Lung (tissue), 12 donors: ENCODE results near the gene ABCG5. TPM values are rescaled to one million over a fixed set of nuclear protein-coding genes. Genes with fewer than 3 reads are reported as not detected.

Experiments
- ATAC-seq: fragments of 200-7000 bp; cut with Tn5 transposase; one replicate; pipeline ENCODE4 v1.9.1; 2020; ENCODE audit warnings: moderate number of reproducible peaks; ENCODE audit not compliant: insufficient read depth, low FRiP score
- DNase-seq, 3 donors: peaks; one replicate each; pipeline ENCODE4 v3.0.0-alpha.2; 2013 to 2017
- H3K27ac ChIP-seq, 2 donors: one replicate each; pipeline ENCODE4 v1.5.1; 2013; ENCODE audit warnings: mild to moderate bottlenecking in 2 of 2, moderate library complexity in 2 of 2, control low read depth in 1 of 2, inconsistent platforms in 1 of 2, low read depth in 1 of 2, low read length in 1 of 2
- H3K27me3 ChIP-seq, 3 donors: one replicate each; pipeline ENCODE4 v1.5.1; 2013; ENCODE audit warnings: low read length in 2 of 3; ENCODE audit not compliant: control insufficient read depth in 3 of 3, insufficient read depth in 3 of 3
- H3K36me3 ChIP-seq, 4 donors: one replicate each; pipeline ENCODE4 v1.5.1; 2013; ENCODE audit warnings: low read length in 4 of 4, mild to moderate bottlenecking in 1 of 4, moderate library complexity in 1 of 4; ENCODE audit not compliant: control insufficient read depth in 4 of 4, insufficient read depth in 4 of 4
- H3K4me1 ChIP-seq, 5 donors: one replicate each; pipeline ENCODE4 v1.5.1; 2013; ENCODE audit warnings: low read length in 5 of 5, mild to moderate bottlenecking in 2 of 5, moderate library complexity in 1 of 5; ENCODE audit not compliant: control insufficient read depth in 5 of 5, insufficient read depth in 5 of 5
- H3K4me3 ChIP-seq: one replicate; pipeline ENCODE4 v1.5.1; 2013; ENCODE audit warnings: mild to moderate bottlenecking, control low read depth, moderate library complexity
- H3K9ac ChIP-seq, 2 donors: one replicate each; pipeline ENCODE4 v1.5.1; 2013; ENCODE audit warnings: low read length in 2 of 2, control low read depth in 1 of 2; ENCODE audit not compliant: insufficient read depth in 1 of 2
- H3K9me3 ChIP-seq, 4 donors: one replicate each; pipeline ENCODE4 v1.5.1; 2013; ENCODE audit warnings: low read length in 3 of 4, mild to moderate bottlenecking in 1 of 4, moderate library complexity in 1 of 4; ENCODE audit not compliant: control insufficient read depth in 4 of 4, insufficient read depth in 3 of 4
- WGBS, 2 donors: extraction: QIAGEN DNeasy Blood & Tissue Kit; methylation state at CpG; one replicate each; pipeline ENCODE4 v1.1.7; 2013; 5-methylcytosine and 5-hydroxymethylcytosine counted together
- polyA plus RNA-seq, 2 donors: library from polyadenylated mRNA; stranded (reverse); fragments of 200-250 nt; gene quantifications; one replicate each; pipeline ENCODE4 v1.2.1, GENCODE V29; 2013
- total RNA-seq, 2 donors: library from RNA; depleted of rRNA in 1 of 2; stranded (reverse); fragments of >200 nt in 1 of 2; gene quantifications; one replicate each; pipeline ENCODE4 v1.2.1, GENCODE V29; 2014 to 2021
- TF ChIP-seq, protein P1 (sequence below): IDR thresholded peaks from 2 replicates; pipeline ENCODE4 v1.5.1; 2012; ENCODE audit warnings: mild to moderate bottlenecking; ENCODE audit errors: control extremely low read depth, extremely low read depth
- donor health status: control.
- donor health status: control.
- donor health status: Bipolar disorder and iron deficiency.
- donor health status: healthy.
- donor health status: DM: yes; HTN: yes; CAD: no.

Gene ABCG5
- total and polyA plus RNA-seq, 4 donors, result 0.09 TPM; not detected in 3

DNA sequence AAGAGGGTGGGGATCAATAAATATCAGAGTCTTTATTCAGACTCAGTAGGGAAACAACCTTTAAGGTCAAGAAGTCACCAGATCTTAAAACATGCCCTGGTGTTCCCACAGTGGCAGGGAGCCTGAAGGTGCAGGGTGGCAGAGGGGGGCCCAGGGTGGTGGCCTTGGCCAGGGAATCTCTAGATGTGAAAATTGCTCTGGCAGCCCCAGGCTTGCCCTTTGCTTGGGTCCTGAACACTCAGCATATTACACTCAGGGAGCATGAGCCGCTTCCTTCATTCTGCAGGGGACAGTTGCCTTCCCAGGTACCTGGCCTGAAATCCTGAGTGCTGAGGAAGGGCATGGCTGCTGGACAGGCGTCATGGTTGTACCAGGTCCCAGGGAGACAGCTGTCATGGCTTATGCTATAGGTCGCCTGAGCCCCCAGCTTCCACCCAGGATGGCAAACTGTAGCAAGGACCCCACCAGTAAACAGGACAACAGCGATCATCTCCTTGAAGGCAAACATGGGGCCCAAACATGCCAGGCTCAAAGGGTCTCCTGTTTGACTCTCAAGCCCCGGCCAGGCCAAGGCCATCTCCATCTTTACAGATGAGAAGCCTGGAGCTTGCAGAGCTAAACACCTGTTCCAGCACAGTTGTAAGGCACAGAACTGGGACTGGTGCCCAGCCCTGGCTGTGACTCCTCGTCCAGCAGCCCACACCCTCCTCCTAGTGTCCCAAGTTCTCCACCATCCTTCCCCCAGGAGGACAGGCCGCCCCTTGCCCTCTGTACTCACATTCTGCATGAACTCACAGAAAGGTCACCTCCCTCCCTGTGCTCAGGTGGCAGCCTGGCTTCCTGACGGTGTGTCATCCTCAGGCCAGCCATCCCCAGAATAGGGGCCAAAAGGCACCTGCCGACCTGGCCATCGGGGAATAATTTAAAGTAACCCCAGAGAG is 14.8 kb upstream of the ABCG5 start:
- no peaks in the 10 kb centered on the region for H3K36me3 ChIP-seq
- peaks cover 0 to 9% (median 0%) of the 10 kb centered on the region in 3 donors for H3K27me3 ChIP-seq
- WGBS, 2 donors, result 74 to 93% methylated on average over 10 of the region's 10 CpGs
- H3K9ac ChIP-seq, result no peak overlapping the region
- no peak overlapping the region for H3K4me3 ChIP-seq
- no peak for ATAC-seq
- TF ChIP-seq, protein P1, sequence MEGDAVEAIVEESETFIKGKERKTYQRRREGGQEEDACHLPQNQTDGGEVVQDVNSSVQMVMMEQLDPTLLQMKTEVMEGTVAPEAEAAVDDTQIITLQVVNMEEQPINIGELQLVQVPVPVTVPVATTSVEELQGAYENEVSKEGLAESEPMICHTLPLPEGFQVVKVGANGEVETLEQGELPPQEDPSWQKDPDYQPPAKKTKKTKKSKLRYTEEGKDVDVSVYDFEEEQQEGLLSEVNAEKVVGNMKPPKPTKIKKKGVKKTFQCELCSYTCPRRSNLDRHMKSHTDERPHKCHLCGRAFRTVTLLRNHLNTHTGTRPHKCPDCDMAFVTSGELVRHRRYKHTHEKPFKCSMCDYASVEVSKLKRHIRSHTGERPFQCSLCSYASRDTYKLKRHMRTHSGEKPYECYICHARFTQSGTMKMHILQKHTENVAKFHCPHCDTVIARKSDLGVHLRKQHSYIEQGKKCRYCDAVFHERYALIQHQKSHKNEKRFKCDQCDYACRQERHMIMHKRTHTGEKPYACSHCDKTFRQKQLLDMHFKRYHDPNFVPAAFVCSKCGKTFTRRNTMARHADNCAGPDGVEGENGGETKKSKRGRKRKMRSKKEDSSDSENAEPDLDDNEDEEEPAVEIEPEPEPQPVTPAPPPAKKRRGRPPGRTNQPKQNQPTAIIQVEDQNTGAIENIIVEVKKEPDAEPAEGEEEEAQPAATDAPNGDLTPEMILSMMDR, result no peak
- H3K4me1 ChIP-seq, result no peaks in the 10 kb centered on the region
- no peak overlapping the region for H3K27ac ChIP-seq
- no peak for DNase-seq
- no peaks in the 10 kb centered on the region for H3K9me3 ChIP-seq

DNA sequence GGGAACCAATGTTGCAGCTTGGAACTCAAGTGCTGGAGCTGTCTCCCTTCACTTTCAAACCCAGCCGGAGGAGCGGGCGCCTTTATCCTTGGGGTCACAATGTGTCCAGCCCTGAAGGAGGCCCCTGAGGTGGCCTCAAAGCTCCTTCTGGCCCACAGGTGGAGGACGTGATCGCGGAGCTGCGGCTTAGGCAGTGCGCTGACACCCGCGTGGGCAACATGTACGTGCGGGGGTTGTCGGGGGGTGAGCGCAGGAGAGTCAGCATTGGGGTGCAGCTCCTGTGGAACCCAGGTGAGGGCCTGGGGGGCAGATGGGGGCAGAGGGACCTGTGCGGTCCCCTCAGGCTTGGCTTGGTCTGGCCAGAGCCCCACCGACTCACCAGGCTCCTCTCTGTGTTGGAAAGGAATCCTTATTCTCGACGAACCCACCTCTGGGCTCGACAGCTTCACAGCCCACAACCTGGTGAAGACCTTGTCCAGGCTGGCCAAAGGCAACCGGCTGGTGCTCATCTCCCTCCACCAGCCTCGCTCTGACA is 13.6 kb upstream of the ABCG5 start:
- no peak for DNase-seq
- Histone ChIP-seq H3K9ac (no peak overlapping the region), H3K27me3 (peaks cover 0 to 4% (median 0%) of the 10 kb centered on the region in 3 donors), H3K27ac (no peak overlapping the region), H3K9me3 (no peaks in the 10 kb centered on the region), H3K36me3 (no peaks in the 10 kb centered on the region), H3K4me3 (no peak overlapping the region), H3K4me1 (no peaks in the 10 kb centered on the region)
- ATAC-seq, result no peak
- 93 to 94% methylated on average over 21 of the region's 21 CpGs for WGBS, 2 donors
- TF ChIP-seq, protein P1, result no peak

DNA sequence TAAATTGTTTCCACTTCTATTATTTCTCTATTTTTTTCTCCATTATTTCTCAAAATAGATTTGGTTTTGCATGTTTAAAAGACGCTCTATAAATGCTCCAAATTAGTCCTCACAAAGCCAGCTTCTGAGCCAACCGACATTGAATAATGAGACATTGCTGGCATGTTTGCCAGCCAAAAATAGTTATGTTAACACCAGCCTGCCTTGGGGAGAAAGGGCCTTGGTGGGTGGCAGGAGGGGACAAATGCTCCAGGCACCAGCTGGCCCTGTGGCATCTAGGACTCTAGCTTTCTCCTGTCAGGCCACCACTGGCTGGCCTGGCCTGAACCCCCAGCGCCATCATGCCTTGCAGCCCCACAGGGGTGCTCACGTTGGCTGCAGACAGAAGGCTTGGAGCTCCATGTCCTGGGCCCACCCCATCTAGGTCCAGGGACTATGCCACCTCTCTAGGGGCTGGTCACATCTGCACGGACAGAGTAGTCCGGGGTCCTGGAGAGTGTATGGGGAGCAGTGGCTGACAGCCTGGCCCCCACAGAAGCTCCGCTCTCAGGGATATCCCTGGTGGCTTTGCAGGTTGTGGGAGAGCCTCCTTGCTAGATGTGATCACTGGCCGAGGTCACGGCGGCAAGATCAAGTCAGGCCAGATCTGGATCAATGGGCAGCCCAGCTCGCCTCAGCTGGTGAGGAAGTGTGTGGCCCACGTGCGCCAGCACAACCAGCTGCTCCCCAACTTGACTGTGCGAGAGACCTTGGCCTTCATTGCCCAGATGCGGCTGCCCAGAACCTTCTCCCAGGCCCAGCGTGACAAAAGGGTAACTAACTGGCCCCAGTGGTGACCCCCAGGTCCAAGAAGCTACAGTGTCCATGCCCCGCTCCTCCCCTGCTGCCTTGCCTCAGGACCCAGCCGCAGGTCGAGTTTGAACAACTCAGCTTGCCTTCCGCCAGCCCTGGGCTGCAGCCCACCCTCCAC is 12.7 kb upstream of the ABCG5 start:
- no peak for ATAC-seq
- no peak overlapping the region for H3K4me3 ChIP-seq
- H3K27ac ChIP-seq, result no peak overlapping the region
- no peaks in the 10 kb centered on the region for H3K27me3 ChIP-seq
- H3K4me1 ChIP-seq, result no peaks in the 10 kb centered on the region
- H3K36me3 ChIP-seq, result no peaks in the 10 kb centered on the region
- TF ChIP-seq, protein P1, result no peak
- WGBS, 2 donors, result 90 to 92% methylated on average over 20 of the region's 20 CpGs
- no peak for DNase-seq
- no peaks in the 10 kb centered on the region for H3K9me3 ChIP-seq
- no peak overlapping the region for H3K9ac ChIP-seq
